Amygdala (tissue), 56 donors: Measurements from ENCODE around the gene NSUN4.
"Not testable (repeated sequence)": the region's sequence is repeated elsewhere in the genome, so short reads cannot be mapped to it uniquely, and the experiment has no call there.

Source experiments
- DNase-seq, 56 donors: peaks; one replicate each; lab custom pipeline; 2025; lab: John Stamatoyannopoulos, UW

NSUN4 gene

GRCh38 chr1:46363121-46363520, 22.5 kb downstream of the NSUN4 start:
- DNase-seq: no peak

DNA sequence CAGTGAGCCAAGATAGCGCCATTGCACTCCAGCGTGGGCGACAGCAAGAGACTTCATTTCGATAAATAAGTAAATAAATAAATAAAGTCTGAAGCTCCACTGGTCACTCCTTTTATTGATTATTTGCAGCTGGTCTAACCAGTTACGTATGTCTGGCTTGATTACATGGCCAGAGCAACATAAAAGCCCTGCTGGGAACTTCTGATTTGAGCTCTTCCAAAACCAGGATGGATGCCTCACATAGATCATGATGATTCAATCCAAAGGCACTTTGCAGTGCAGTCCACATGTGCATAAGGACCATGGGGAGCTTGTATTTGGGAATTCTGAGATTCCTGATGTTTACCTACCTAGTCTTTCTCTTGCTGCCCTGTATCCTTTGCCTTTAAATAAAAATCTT, 24.0 kb downstream of the NSUN4 start:
- DNase-seq: no peak

DNA sequence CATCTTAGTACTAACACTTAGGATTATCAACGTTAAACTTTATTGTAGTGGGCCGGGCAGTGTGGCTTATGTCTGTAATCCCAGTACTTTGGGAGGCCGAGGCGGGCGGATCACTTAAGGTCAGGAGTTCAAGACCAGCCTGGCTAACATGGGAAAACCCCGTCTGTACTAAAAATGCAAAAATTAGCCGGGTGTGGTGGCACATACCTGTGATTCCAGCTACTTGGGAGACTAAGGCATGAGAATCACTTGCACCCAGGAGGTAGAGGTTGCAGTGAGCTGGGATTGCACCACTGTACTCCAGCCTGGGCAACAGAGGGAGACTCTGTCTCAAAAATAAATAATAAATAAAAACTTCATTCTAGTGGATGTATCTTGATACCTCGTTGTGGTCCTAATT, 25.2 kb downstream of the NSUN4 start:
- not testable (repeated sequence) for DNase-seq

- no peak for DNase-seq
These were observed 26.5 kb downstream of the NSUN4 start for GRCh38 chr1:46367072-46367471.

DNA sequence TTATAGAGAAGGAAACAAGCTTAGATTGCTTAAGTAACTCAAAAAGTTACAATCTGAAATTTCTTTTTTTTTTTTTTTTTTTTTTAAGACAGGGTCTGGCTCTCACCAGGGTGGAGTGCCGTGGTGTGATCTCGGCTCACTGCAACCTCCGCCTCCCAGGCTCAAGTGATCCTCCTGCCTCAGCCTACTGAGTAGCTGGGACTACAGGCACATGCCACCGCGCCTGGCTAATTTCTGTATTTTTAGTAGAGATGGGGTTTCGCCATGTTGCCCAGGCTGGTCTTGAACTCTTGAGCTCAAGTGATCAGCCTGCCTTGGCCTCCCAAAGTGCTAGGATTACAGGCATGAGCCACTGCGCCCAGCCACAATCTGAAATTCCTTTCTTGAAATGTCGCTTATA, 27.1 kb downstream of the NSUN4 start:
- DNase-seq: not testable (repeated sequence)

- no peak for DNase-seq
These were observed 28.2 kb downstream of the NSUN4 start for GRCh38 chr1:46368791-46369190.

DNA sequence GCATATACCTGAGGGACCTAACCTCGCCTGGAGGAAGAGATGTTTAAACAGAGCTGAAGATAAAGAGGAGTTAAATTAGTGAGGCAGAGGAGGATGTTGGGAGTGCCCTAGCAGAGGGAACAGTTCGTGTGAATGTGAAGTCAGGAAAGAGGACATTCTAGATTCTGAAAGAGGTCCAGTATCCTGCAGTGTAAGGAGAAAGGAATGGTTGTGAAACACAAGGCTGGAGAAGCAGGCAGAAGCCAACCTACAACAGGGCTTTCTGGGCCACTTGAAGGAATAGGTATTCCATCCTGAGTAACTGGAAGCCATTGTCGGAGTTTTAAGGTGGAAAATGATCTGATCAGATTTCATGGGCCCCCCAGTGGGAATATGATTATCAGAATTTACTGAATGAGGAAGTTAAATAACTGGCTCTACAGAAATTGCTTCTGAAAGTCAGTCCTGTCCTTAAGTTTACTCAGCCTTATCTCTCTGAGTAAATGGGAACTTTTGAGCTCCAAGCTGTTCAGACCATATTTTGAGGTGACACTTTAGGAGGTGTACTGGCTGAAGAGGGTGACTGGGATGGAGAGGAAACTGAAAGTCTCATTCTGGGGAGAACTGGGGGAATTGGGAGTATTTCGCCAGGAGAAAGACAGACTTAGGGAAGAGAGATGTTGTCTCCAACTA, 29.1 kb downstream of the NSUN4 start:
- no peak for DNase-seq

GRCh38 chr1:46370214-46370633, 29.6 kb downstream of the NSUN4 start:
- no peak for DNase-seq

- no peak for DNase-seq
These were observed 31.8 kb downstream of the NSUN4 start for GRCh38 chr1:46372431-46372830.

- DNase-seq: no peak
These were observed 39.4 kb downstream of the NSUN4 start for GRCh38 chr1:46379996-46380395.

GRCh38 chr1:46380508-46380907, 39.9 kb downstream of the NSUN4 start:
- DNase-seq: no peak

- DNase-seq: peak in 1 of 56 donors; percentile 46
These were observed 52.9 kb downstream of the NSUN4 start for GRCh38 chr1:46393510-46393909.

DNA sequence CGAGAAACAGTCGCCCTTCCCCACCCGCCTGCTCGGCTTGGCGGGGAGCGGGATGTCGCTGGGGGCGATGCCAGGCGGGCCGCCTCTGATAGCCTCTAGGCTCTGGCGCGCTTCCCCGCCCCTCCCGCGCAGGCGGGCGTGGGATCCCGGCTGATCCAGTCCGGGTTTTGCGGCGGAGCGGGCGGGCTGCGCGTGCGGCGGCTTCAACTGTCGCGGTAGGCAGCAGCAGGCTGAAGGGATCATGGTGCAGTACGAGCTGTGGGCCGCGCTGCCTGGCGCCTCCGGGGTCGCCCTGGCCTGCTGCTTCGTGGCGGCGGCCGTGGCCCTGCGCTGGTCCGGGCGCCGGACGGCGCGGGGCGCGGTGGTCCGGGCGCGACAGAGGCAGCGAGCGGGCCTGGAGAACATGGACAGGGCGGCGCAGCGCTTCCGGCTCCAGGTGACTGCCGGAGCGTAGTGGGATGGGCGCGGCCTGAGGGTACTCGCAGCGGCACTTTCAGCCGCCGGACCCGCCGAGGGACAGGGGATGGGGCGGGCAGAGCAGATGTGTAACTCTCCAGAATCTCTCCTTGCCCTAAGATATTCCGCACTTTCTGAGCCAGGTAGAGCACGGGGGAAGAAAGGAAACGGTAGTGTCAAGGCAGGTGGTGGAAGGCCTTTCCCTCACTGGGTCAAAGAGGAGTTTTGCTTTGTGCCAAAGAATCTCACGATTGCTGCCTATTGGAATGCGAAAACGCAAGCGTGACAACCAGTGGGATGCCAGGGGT, 53.7 kb downstream of the NSUN4 start, which contains the start of gene FAAH:
FAAH (plus strand) TSS at position 210 of the 764 bp plus-strand sequence; CDS start at position 242, 32 bp downstream.
- DNase-seq: peak in 50 of 56 donors; percentile 28 to 86 (median 66)

- peak in 7 of 56 donors; percentile 18 to 57 (median 36) for DNase-seq
These were observed 54.4 kb downstream of the NSUN4 start for GRCh38 chr1:46394872-46395465.

GRCh38 chr1:46396441-46397398, 56.1 kb downstream of the NSUN4 start:
- peak in 13 of 56 donors; percentile 7 to 51 (median 36) for DNase-seq

GRCh38 chr1:46399307-46399706, 58.7 kb downstream of the NSUN4 start:
- peak in 4 of 56 donors; percentile 17 to 53 (median 38) for DNase-seq

DNA sequence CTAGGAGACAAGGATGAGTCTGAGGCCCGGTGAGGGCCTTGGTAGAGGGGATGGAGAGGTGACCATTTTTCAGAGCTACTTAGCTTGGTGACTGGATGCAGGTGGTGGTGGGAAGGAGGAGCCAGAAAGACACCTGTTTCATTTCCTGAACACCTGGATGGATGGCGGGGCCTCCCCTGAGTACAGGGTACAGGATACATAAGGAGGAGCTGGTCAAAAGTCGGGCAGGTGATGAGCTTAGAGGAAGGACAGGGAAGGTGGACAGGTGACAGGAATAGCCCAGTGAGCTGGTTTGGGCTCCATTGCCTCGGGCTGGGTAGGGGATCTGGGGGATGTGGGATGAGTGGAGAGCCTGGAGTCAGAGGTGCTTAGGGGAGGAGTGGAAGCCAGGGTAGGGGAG, 59.8 kb downstream of the NSUN4 start:
- DNase-seq: no peak

DNA sequence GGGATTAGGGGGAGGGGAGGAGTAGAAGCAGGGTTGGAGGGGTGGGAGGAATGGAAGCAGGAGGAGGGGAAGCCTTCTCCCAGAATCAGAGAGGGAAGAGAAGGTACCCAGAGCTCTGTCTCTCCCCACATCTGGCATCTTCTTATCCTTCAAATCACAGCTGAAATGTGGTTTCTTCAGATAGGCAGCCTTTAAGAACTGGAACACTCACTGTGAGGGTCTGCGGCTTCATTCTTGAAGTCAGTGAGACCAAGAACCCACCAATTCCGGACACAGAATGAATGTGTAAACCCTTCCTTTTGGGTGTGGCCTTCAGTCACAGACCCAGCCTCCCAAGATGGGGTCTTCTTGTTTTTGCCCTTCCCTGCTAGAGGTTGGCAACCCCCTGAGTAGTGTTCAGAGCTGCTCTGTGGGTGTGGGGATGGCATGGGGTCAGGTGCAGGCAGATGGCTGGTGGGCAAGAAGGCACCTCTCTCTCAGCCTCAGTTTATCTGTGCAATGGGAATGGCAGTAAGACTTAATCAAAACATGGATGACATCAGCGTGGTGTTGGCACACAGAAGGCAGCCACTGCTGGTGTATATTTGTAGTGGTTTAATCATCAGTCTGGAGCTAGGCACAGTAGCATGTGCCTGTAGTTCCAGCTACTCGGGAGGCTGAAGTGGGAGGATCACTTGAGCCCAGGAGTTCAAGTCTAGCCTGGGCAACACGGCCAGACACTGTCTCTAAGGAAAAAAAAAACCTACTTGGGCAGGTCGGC, 60.7 kb downstream of the NSUN4 start:
- peak in 5 of 56 donors; percentile 26 to 55 (median 44) for DNase-seq

DNA sequence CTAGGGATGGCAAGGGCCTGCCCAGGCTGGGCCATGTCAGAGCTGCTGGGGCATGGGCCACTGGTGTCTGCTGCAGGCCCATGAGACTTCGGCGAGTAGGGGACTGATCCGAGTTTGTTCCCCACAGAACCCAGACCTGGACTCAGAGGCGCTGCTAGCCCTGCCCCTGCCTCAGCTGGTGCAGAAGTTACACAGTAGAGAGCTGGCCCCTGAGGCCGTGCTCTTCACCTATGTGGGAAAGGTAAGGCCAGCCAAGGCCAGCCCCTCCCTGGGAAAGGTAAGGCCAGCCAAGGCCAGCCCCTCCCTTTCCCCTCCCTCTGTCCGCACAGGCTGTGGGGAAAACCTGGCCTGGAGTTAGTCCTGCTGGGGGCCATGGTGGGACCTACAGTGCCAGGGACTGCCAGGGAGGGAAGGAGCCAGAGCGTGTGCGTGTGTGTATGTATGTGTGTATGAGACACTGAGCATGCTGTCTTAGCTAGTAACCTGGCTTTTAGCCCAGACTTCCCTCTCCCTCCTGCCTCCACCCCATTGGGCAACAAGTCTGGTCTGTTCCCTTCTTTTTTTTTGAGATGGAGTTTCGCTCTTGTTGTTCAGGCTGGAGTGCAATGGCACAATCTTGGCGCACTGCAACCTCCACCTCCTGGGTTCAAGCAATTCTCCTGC, 61.5 kb downstream of the NSUN4 start:
- peak in 55 of 56 donors; percentile 28 to 91 (median 77) for DNase-seq
